Measurements from ENCODE around the gene TMEM150B.

DNA sequence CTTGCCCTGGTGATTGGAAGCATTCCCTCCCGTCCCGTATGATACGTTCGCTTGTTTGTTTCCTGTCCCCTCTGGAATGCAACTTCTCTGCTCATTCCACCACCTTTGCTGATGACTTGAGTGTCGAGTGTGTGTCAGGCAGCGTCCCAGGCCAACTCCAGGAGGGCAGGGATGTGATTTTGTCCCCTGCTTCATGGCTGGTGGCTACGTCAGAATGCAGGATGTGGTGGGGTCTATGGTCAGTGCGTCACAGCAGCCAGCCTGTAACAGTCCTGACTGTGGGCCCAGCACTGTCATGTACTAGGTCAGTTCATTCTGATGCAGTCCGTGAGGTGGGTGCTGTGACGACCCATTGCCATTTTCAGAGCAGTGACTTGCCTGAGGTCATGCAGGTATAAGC is 25.1 kb downstream of the TMEM150B start:
- TF ChIP-seq ZBTB33 (IDR thresholded peaks at IDR 0.05; ENCODE audit: borderline replicate concordance, low read depth) (no peak), MAX (IDR thresholded peaks at IDR 0.05; ENCODE audit: low read depth) (no peak), RXRA (IDR thresholded peaks at IDR 0.05; ENCODE audit: borderline replicate concordance, low read depth) (no peak), JUND (IDR thresholded peaks at IDR 0.05) (no peak), ELF1 (IDR thresholded peaks at IDR 0.05) (no peak), CHD2 (IDR thresholded peaks at IDR 0.05; ENCODE audit: low read length, partially characterized antibody) (no peak), FOSL2 (IDR thresholded peaks at IDR 0.05; ENCODE audit: borderline replicate concordance, low read depth) (no peak), FOXM1 (IDR thresholded peaks at IDR 0.05; ENCODE audit: low read depth) (no peak)
- TF ChIP-seq, protein P1, sequence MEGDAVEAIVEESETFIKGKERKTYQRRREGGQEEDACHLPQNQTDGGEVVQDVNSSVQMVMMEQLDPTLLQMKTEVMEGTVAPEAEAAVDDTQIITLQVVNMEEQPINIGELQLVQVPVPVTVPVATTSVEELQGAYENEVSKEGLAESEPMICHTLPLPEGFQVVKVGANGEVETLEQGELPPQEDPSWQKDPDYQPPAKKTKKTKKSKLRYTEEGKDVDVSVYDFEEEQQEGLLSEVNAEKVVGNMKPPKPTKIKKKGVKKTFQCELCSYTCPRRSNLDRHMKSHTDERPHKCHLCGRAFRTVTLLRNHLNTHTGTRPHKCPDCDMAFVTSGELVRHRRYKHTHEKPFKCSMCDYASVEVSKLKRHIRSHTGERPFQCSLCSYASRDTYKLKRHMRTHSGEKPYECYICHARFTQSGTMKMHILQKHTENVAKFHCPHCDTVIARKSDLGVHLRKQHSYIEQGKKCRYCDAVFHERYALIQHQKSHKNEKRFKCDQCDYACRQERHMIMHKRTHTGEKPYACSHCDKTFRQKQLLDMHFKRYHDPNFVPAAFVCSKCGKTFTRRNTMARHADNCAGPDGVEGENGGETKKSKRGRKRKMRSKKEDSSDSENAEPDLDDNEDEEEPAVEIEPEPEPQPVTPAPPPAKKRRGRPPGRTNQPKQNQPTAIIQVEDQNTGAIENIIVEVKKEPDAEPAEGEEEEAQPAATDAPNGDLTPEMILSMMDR (IDR thresholded peaks at IDR 0.05): no peak
